GM12873 (cell line): ENCODE data around the gene PCSK7.

Experiments
- CTCF ChIP-seq: IDR thresholded peaks from 2 replicates; pipeline ENCODE4 v1.5.1; 2012; ENCODE audit warnings: low read depth, mild to moderate bottlenecking, moderate library complexity, low read length, control low read depth; ENCODE audit not compliant: insufficient read depth; ENCODE audit errors: missing control alignments

PCSK7 gene

DNA sequence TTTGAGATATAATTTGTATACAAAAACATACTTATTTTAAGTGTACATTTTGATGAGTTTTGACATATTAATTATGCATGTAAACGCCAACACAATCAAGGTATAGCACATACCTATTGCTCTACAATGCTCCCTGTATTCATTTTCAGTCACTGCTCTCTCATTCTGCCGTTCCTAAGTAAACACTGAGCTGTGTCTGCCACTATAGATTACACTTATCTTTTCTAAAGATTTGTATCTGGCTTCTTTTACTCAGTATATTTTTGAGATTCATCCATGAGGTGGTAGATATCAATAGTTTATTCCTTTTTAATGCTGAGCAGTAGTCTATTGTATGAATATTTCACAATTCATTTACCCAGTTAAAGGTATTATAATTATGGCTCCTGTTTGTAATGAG, 33.9 kb upstream of the PCSK7 start:
- TF ChIP-seq CTCF = no peak

DNA sequence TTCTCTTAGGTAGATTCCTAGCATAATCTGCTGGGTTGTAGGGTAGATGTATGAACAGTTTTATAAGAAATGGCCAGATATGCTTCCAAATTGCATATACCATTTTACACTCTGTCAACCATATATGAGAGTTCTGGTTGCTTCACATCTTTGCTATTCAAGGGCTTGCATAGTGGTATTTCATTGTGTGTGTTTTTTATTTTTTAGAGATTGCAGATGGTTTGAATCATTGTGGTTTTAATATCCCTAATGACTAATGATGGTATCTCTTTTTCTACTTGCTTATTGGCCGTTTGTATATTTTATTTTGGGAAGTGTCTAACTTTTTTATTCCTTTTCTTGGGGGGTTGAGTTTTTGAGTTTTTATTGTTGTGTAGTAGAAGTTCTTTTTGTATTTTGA, 27.5 kb upstream of the PCSK7 start:
- no peak for TF ChIP-seq CTCF

GRCh38 chr11:117258576-117258975, 26.7 kb upstream of the PCSK7 start:
- TF ChIP-seq CTCF = no peak

- TF ChIP-seq CTCF = no peak
Observed at GRCh38 chr11:117256573-117256972, 24.7 kb upstream of the PCSK7 start.

DNA sequence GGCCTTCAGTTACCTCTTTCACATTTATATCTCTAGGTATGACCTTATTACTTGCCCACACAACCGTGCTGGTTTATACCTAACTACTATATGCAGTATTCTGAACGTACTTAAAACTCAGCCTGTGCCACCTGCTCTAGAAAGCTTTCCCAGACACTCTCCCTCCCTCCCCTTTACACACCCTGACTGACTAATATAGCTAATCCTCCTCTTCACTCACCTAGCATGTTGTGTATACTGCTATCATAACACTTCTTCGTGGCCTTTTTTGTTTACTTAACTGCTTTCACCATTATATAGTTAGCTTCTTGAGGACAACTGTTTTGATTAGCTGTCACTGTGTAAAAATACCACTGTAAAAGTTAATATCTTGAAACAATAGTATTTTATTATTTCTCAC, 24.1 kb upstream of the PCSK7 start:
- no peak for TF ChIP-seq CTCF

GRCh38 chr11:117251506-117251905, 19.6 kb upstream of the PCSK7 start:
- TF ChIP-seq CTCF = no peak

GRCh38 chr11:117249571-117249970, 17.7 kb upstream of the PCSK7 start:
- no peak for TF ChIP-seq CTCF
